Measurements from ENCODE around the gene RASGRF1. TPM values are rescaled to one million over a fixed set of nuclear protein-coding genes. Genes with fewer than 3 reads are reported as not detected.

RASGRF1 gene
- total RNA-seq, 1 donor = not detected

- DNase-seq (ENCODE audit: low read depth) = no peak
- no peak overlapping the region for H3K4me3 ChIP-seq (ENCODE audit: low read depth, low read length)
- TF ChIP-seq, protein P1, sequence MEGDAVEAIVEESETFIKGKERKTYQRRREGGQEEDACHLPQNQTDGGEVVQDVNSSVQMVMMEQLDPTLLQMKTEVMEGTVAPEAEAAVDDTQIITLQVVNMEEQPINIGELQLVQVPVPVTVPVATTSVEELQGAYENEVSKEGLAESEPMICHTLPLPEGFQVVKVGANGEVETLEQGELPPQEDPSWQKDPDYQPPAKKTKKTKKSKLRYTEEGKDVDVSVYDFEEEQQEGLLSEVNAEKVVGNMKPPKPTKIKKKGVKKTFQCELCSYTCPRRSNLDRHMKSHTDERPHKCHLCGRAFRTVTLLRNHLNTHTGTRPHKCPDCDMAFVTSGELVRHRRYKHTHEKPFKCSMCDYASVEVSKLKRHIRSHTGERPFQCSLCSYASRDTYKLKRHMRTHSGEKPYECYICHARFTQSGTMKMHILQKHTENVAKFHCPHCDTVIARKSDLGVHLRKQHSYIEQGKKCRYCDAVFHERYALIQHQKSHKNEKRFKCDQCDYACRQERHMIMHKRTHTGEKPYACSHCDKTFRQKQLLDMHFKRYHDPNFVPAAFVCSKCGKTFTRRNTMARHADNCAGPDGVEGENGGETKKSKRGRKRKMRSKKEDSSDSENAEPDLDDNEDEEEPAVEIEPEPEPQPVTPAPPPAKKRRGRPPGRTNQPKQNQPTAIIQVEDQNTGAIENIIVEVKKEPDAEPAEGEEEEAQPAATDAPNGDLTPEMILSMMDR (IDR thresholded peaks at IDR 0.05; ENCODE audit: insufficient read depth, low read length) = no peak
These were observed 163.3 kb downstream of the RASGRF1 start for GRCh38 chr15:78927077-78927790.

GRCh38 chr15:78925956-78926743 lies 164.4 kb downstream of the RASGRF1 start:
- no peak overlapping the region for H3K4me3 ChIP-seq (ENCODE audit: low read depth, low read length)
- TF ChIP-seq, protein P1 (IDR thresholded peaks at IDR 0.05; ENCODE audit: insufficient read depth, low read length) = no peak
- no peak for DNase-seq (ENCODE audit: low read depth)

GRCh38 chr15:78925076-78925624 lies 165.4 kb downstream of the RASGRF1 start:
- TF ChIP-seq, protein P1 (IDR thresholded peaks at IDR 0.05; ENCODE audit: insufficient read depth, low read length) = no peak
- H3K4me3 ChIP-seq (ENCODE audit: low read depth, low read length) = no peak overlapping the region
- DNase-seq (ENCODE audit: low read depth) = no peak

- no peak for DNase-seq (ENCODE audit: low read depth)
- no peak overlapping the region for H3K4me3 ChIP-seq (ENCODE audit: low read depth, low read length)
- TF ChIP-seq, protein P1 (IDR thresholded peaks at IDR 0.05; ENCODE audit: insufficient read depth, low read length) = no peak
These were observed 166.9 kb downstream of the RASGRF1 start for GRCh38 chr15:78923480-78924360.

GRCh38 chr15:78923015-78923414 lies 167.6 kb downstream of the RASGRF1 start:
- no peak for DNase-seq (ENCODE audit: low read depth)
- H3K4me3 ChIP-seq (ENCODE audit: low read depth, low read length) = no peak overlapping the region
- TF ChIP-seq, protein P1 (IDR thresholded peaks at IDR 0.05; ENCODE audit: insufficient read depth, low read length) = no peak

- no peak overlapping the region for H3K4me3 ChIP-seq (ENCODE audit: low read depth, low read length)
- no peak for DNase-seq (ENCODE audit: low read depth)
- TF ChIP-seq, protein P1 (IDR thresholded peaks at IDR 0.05; ENCODE audit: insufficient read depth, low read length) = no peak
These were observed 168.1 kb downstream of the RASGRF1 start for GRCh38 chr15:78922527-78922926.
